Immature natural killer cell (primary cell): Measurements from ENCODE around the gene TNPO3. TPM values are rescaled to one million over a fixed set of nuclear protein-coding genes. Genes with fewer than 3 reads are reported as not detected.

ENCODE experiments used
- DNase-seq, 3 donors: peaks; one replicate each; pipeline ENCODE4 v3.0.0; 2022; ENCODE audit warnings: mixed read lengths in 1 of 3
- H3K27ac Mint-ChIP-seq, 6 donors: one replicate each; pipeline ENCODE4 v1.8.0; 2020; ENCODE audit warnings: mixed read lengths in 6 of 6, mild to moderate bottlenecking in 5 of 6, inconsistent platforms in 4 of 6, moderate library complexity in 3 of 6
- H3K27me3 Mint-ChIP-seq, 3 donors: one replicate each; pipeline ENCODE4 v1.8.0; 2020 to 2021; ENCODE audit warnings: low read depth in 3 of 3, mild to moderate bottlenecking in 3 of 3, mixed read lengths in 3 of 3, moderate library complexity in 3 of 3, inconsistent platforms in 1 of 3
- H3K36me3 Mint-ChIP-seq, 3 donors: one replicate each; pipeline ENCODE4 v1.8.0; 2020; ENCODE audit warnings: mixed read lengths in 3 of 3, inconsistent platforms in 2 of 3, mild to moderate bottlenecking in 2 of 3
- H3K4me1 Mint-ChIP-seq, 2 donors: one replicate each; pipeline ENCODE4 v1.8.0; 2020; ENCODE audit warnings: inconsistent platforms in 2 of 2, mild to moderate bottlenecking in 2 of 2, mixed read lengths in 2 of 2, moderate library complexity in 1 of 2
- H3K4me3 Mint-ChIP-seq, 5 donors: one replicate each; pipeline ENCODE4 v1.8.0; 2020; ENCODE audit warnings: mild to moderate bottlenecking in 5 of 5, mixed read lengths in 5 of 5, inconsistent platforms in 3 of 5, moderate library complexity in 3 of 5
- H3K9me3 Mint-ChIP-seq, 6 donors: one replicate each; pipeline ENCODE4 v1.8.0; 2020; ENCODE audit warnings: mild to moderate bottlenecking in 6 of 6, mixed read lengths in 6 of 6, inconsistent platforms in 4 of 6, moderate library complexity in 3 of 6
- polyA plus RNA-seq, 3 donors: library from polyadenylated mRNA; unstranded; fragments of 300-500 nt; fragmentation: Illumina TruSeq; gene quantifications; one replicate each; pipeline ENCODE4 v1.2.3, GENCODE V29; 2021

TNPO3 gene
- polyA plus RNA-seq, 3 donors from 2014 or later, result 26.3 to 49.4 (median 41.9) TPM

- DNase-seq, result no peak
- no peak overlapping the region for H3K4me3 Mint-ChIP-seq
- H3K27ac Mint-ChIP-seq, result no peak overlapping the region
- no peaks in the 10 kb centered on the region for H3K36me3 Mint-ChIP-seq
- H3K9me3 Mint-ChIP-seq, result no peaks in the 10 kb centered on the region
- peaks cover 11 to 24% (median 14%) of the 10 kb centered on the region in 3 donors for H3K27me3 Mint-ChIP-seq
- peaks cover 3 to 5% of the 10 kb centered on the region in 2 donors for H3K4me1 Mint-ChIP-seq
Observed at GRCh38 chr7:128911423-128912031, 143.4 kb downstream of the TNPO3 start.

GRCh38 chr7:128910569-128910945 lies 144.4 kb downstream of the TNPO3 start, which contains the start of gene KCP:
Gene KCP (minus strand): TSS chr7:128910709. CDS start chr7:128910676, 33 bp downstream.
- Mint-ChIP-seq H3K36me3 (no peaks in the 10 kb centered on the region), H3K9me3 (no peaks in the 10 kb centered on the region), H3K27ac (no peak within 1 kb of the TSS), H3K4me3 (no peak within 1 kb of the TSS), H3K4me1 (peaks cover 3 to 4% of the 10 kb centered on the region in 2 donors), H3K27me3 (peaks cover 13 to 22% (median 15%) of the 10 kb centered on the region in 3 donors)
- no peak for DNase-seq

- Mint-ChIP-seq H3K4me1 (no peaks in the 10 kb centered on the region), H3K27ac (no peak overlapping the region), H3K9me3 (no peaks in the 10 kb centered on the region), H3K27me3 (peaks cover 13 to 20% (median 15%) of the 10 kb centered on the region in 3 donors), H3K4me3 (no peak overlapping the region), H3K36me3 (no peaks in the 10 kb centered on the region)
- DNase-seq, result no peak
Observed at GRCh38 chr7:128909625-128910568, 145.0 kb downstream of the TNPO3 start.

- H3K27me3 Mint-ChIP-seq, result peaks cover 10 to 15% (median 14%) of the 10 kb centered on the region in 3 donors
- no peak for DNase-seq
- no peaks in the 10 kb centered on the region for H3K4me1 Mint-ChIP-seq
- no peaks in the 10 kb centered on the region for H3K9me3 Mint-ChIP-seq
- H3K36me3 Mint-ChIP-seq, result no peaks in the 10 kb centered on the region
- H3K4me3 Mint-ChIP-seq, result no peak overlapping the region
- no peak overlapping the region for H3K27ac Mint-ChIP-seq
Observed at GRCh38 chr7:128908750-128909624, 145.9 kb downstream of the TNPO3 start.

GRCh38 chr7:128906766-128907559 lies 147.9 kb downstream of the TNPO3 start:
- DNase-seq, result no peak
- H3K36me3 Mint-ChIP-seq, result no peaks in the 10 kb centered on the region
- H3K27ac Mint-ChIP-seq, result no peak overlapping the region
- peaks cover 0 to 3% (median 0%) of the 10 kb centered on the region in 6 donors for H3K9me3 Mint-ChIP-seq
- H3K4me1 Mint-ChIP-seq, result no peaks in the 10 kb centered on the region
- no peak overlapping the region for H3K4me3 Mint-ChIP-seq
- H3K27me3 Mint-ChIP-seq, result peaks cover 10 to 16% (median 15%) of the 10 kb centered on the region in 3 donors

- H3K27me3 Mint-ChIP-seq, result peaks cover 7 to 16% (median 12%) of the 10 kb centered on the region in 3 donors
- no peaks in the 10 kb centered on the region for H3K4me1 Mint-ChIP-seq
- no peaks in the 10 kb centered on the region for H3K36me3 Mint-ChIP-seq
- H3K27ac Mint-ChIP-seq, result no peak overlapping the region
- peaks cover 0 to 3% (median 0%) of the 10 kb centered on the region in 6 donors for H3K9me3 Mint-ChIP-seq
- no peak for DNase-seq
- H3K4me3 Mint-ChIP-seq, result no peak overlapping the region
Observed at GRCh38 chr7:128906001-128906765, 148.7 kb downstream of the TNPO3 start.

GRCh38 chr7:128904381-128905197 lies 150.3 kb downstream of the TNPO3 start:
- peaks cover 5 to 13% (median 13%) of the 10 kb centered on the region in 3 donors for H3K27me3 Mint-ChIP-seq
- no peak overlapping the region for H3K27ac Mint-ChIP-seq
- peak; percentile 48 to 55 (median 55) for DNase-seq
- no peaks in the 10 kb centered on the region for H3K4me1 Mint-ChIP-seq
- H3K9me3 Mint-ChIP-seq, result peaks cover 0 to 3% (median 0%) of the 10 kb centered on the region in 6 donors
- H3K36me3 Mint-ChIP-seq, result no peaks in the 10 kb centered on the region
- no peak overlapping the region for H3K4me3 Mint-ChIP-seq

Other genes with a start within 250 kb of the TNPO3 start
- not detected for gene FLNC, start 224.7 kb downstream of the TNPO3 start, polyA plus RNA-seq
- gene ATP6V1F, start 192.3 kb downstream of the TNPO3 start, polyA plus RNA-seq, result 100 to 1,000 TPM; 358 to 616 (median 487) TPM
- gene KCP, start 144.4 kb downstream of the TNPO3 start, polyA plus RNA-seq, result under 1 TPM in 1 of 3 donors, not detected in 2; 0.16 TPM
- 10 to 100 TPM; 14.2 to 31.7 (median 25.6) TPM for gene IRF5, start 117.2 kb downstream of the TNPO3 start, polyA plus RNA-seq
- gene TSPAN33, start 89.6 kb upstream of the TNPO3 start, polyA plus RNA-seq, result 1 to 10 TPM; 3.4 to 6.9 (median 6.2) TPM
- gene SMO, start 133.5 kb upstream of the TNPO3 start, polyA plus RNA-seq, result not detected
- gene AHCYL2, start 169.9 kb upstream of the TNPO3 start, polyA plus RNA-seq, result 1 to 10 TPM; 5.7 to 6.8 (median 6.8) TPM